OCI-LY1 (cell line): Measurements from ENCODE around the gene MB.

ENCODE experiments used
- H2AFZ ChIP-seq: fragments of 200-600 bp; sonication (generic), shearing (Covaris generic); 2 replicates; pipeline ENCODE4 v1.6.0; 2014; ENCODE audit warnings: antibody characterized with exemption, mild to moderate bottlenecking, low read length
- H3F3A ChIP-seq: fragments of 200-600 bp; sonication (generic), shearing (Covaris generic); 2 replicates; pipeline ENCODE4 v1.6.0; 2014; ENCODE audit warnings: mild to moderate bottlenecking, antibody characterized with exemption, low read length, moderate library complexity; ENCODE audit not compliant: insufficient read depth
- H3K27ac ChIP-seq: fragments of 200-600 bp; sonication (generic); 2 replicates; pipeline ENCODE4 v1.5.1; 2014; ENCODE audit warnings: low read length, mixed run types, mild to moderate bottlenecking, low read depth; ENCODE audit not compliant: poor library complexity, severe bottlenecking
- H3K27me3 ChIP-seq: fragments of 200-600 bp; sonication (generic); 2 replicates; pipeline ENCODE4 v1.6.0; 2014; ENCODE audit warnings: antibody characterized with exemption, mild to moderate bottlenecking, low read length, moderate library complexity; ENCODE audit not compliant: insufficient read depth
- H3K36me3 ChIP-seq: fragments of 200-600 bp; sonication (generic); 2 replicates; pipeline ENCODE4 v1.6.1; 2014; ENCODE audit warnings: mild to moderate bottlenecking, antibody characterized with exemption, low read length, moderate library complexity, mixed read lengths; ENCODE audit not compliant: insufficient read depth
- H3K4me1 ChIP-seq: fragments of 200-600 bp; sonication (generic); 2 replicates; pipeline ENCODE4 v1.5.1; 2014; ENCODE audit warnings: mild to moderate bottlenecking, low read length, moderate library complexity; ENCODE audit not compliant: insufficient read depth, severe bottlenecking
- H3K4me2 ChIP-seq: fragments of 200-600 bp; sonication (generic), shearing (Covaris generic); 2 replicates; pipeline ENCODE4 v1.6.1; 2014; ENCODE audit warnings: low read length
- H3K4me3 ChIP-seq: fragments of 200-600 bp; sonication (generic); 2 replicates; pipeline ENCODE4 v1.5.1; 2014; ENCODE audit warnings: low read length, low read depth, mild to moderate bottlenecking, mixed read lengths; ENCODE audit not compliant: poor library complexity, severe bottlenecking
- H3K79me2 ChIP-seq: fragments of 200-600 bp; shearing (Covaris generic); 2 replicates; pipeline ENCODE4 v1.6.1; 2016; ENCODE audit warnings: mixed run types, low read length, mixed read lengths; ENCODE audit not compliant: insufficient read depth
- H3K9ac ChIP-seq: fragments of 200-600 bp; sonication (generic), shearing (Covaris generic); 2 replicates; pipeline ENCODE4 v1.6.1; 2014; ENCODE audit warnings: mild to moderate bottlenecking, low read length, mixed read lengths
- H3K9me2 ChIP-seq: fragments of 200-600 bp; sonication (generic), shearing (Covaris generic); 2 replicates; pipeline ENCODE4 v1.6.1; 2014; ENCODE audit warnings: low read depth, mild to moderate bottlenecking, low read length, mixed read lengths
- H3K9me3 ChIP-seq: fragments of 200-600 bp; shearing (Covaris generic); 2 replicates; pipeline ENCODE4 v1.6.1; 2014; ENCODE audit warnings: low read length, mixed read lengths
- H4K20me1 ChIP-seq: fragments of 200-600 bp; sonication (generic), shearing (Covaris generic); 2 replicates; pipeline ENCODE4 v1.6.0; 2016; ENCODE audit warnings: mild to moderate bottlenecking, low read length; ENCODE audit not compliant: insufficient read depth
- EZH2 ChIP-seq: fragments of 200-600 bp; sonication (generic), shearing (Covaris generic); IDR thresholded peaks from 2 replicates; pipeline ENCODE4 v1.8.0; 2017; ENCODE audit warnings: borderline replicate concordance, mixed run types, mild to moderate bottlenecking, antibody characterized with exemption, low read length, moderate library complexity, mixed read lengths
- TF ChIP-seq, protein P1 (sequence below): fragments of 200-600 bp; sonication (generic), shearing (Covaris generic); IDR thresholded peaks from 2 replicates; pipeline ENCODE4 v1.5.1; 2017; ENCODE audit warnings: mild to moderate bottlenecking, antibody characterized with exemption, low read length, moderate library complexity, mixed read lengths

MB gene

GRCh38 chr22:35559354-35560005, 57.6 kb downstream of the MB start:
- Histone ChIP-seq H2AFZ (no peak overlapping the region), H3K79me2 (no peaks in the 10 kb centered on the region), H4K20me1 (no peaks in the 10 kb centered on the region), H3K4me1 (no peaks in the 10 kb centered on the region), H3K27ac (no peak overlapping the region), H3K9ac (no peak overlapping the region), H3K9me3 (no peaks in the 10 kb centered on the region), H3K27me3 (peaks cover 21% of the 10 kb centered on the region; the same call in 1 of the 2 replicates), H3K4me2 (no peak overlapping the region), H3K9me2 (no peaks in the 10 kb centered on the region), H3K4me3 (no peak overlapping the region), H3K36me3 (no peaks in the 10 kb centered on the region; the same call in 1 of the 2 replicates), H3F3A (no peaks in the 10 kb centered on the region)
- no peak for TF ChIP-seq EZH2
- TF ChIP-seq, protein P1, sequence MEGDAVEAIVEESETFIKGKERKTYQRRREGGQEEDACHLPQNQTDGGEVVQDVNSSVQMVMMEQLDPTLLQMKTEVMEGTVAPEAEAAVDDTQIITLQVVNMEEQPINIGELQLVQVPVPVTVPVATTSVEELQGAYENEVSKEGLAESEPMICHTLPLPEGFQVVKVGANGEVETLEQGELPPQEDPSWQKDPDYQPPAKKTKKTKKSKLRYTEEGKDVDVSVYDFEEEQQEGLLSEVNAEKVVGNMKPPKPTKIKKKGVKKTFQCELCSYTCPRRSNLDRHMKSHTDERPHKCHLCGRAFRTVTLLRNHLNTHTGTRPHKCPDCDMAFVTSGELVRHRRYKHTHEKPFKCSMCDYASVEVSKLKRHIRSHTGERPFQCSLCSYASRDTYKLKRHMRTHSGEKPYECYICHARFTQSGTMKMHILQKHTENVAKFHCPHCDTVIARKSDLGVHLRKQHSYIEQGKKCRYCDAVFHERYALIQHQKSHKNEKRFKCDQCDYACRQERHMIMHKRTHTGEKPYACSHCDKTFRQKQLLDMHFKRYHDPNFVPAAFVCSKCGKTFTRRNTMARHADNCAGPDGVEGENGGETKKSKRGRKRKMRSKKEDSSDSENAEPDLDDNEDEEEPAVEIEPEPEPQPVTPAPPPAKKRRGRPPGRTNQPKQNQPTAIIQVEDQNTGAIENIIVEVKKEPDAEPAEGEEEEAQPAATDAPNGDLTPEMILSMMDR: no peak

GRCh38 chr22:35558719-35559118, 58.4 kb downstream of the MB start:
- Histone ChIP-seq H3F3A (no peaks in the 10 kb centered on the region), H3K9me2 (no peaks in the 10 kb centered on the region), H4K20me1 (no peaks in the 10 kb centered on the region), H3K4me1 (no peaks in the 10 kb centered on the region), H2AFZ (no peak overlapping the region), H3K36me3 (no peaks in the 10 kb centered on the region; the same call in 1 of the 2 replicates), H3K4me2 (no peak overlapping the region), H3K4me3 (no peak overlapping the region), H3K9ac (no peak overlapping the region), H3K9me3 (no peaks in the 10 kb centered on the region), H3K27me3 (peaks cover 21% of the 10 kb centered on the region; the same call in 1 of the 2 replicates), H3K27ac (no peak overlapping the region), H3K79me2 (no peaks in the 10 kb centered on the region)
- TF ChIP-seq, protein P1: no peak
- no peak for TF ChIP-seq EZH2

- Histone ChIP-seq H4K20me1 (no peaks in the 10 kb centered on the region), H3K4me2 (no peak overlapping the region), H3K79me2 (no peaks in the 10 kb centered on the region), H3K9me3 (no peaks in the 10 kb centered on the region), H3K27ac (no peak overlapping the region), H2AFZ (no peak overlapping the region), H3K4me3 (no peak overlapping the region), H3K36me3 (no peaks in the 10 kb centered on the region; the same call in 1 of the 2 replicates), H3K9me2 (no peaks in the 10 kb centered on the region), H3F3A (no peaks in the 10 kb centered on the region), H3K4me1 (peaks cover under 1% of the 10 kb centered on the region), H3K27me3 (peaks cover 21% of the 10 kb centered on the region; the same call in 1 of the 2 replicates), H3K9ac (no peak overlapping the region)
- TF ChIP-seq, protein P1: no peak
- TF ChIP-seq EZH2: no peak
Observed at GRCh38 chr22:35558031-35558430, 59.1 kb downstream of the MB start.
